H1 (cell line): ENCODE results near the gene HSD17B10.

ENCODE experiments used
- HDAC2 ChIP-seq, 2 experiments: fragments of 300-600 bp in 1 of 2; sonication (generic) in 1 of 2; IDR thresholded peaks; 2 replicates each; pipeline ENCODE4 v1.6.1; 2011 to 2012; ENCODE audit warnings: low read depth in 2 of 2, low read length in 2 of 2, mild to moderate bottlenecking in 2 of 2, moderate library complexity in 2 of 2, borderline replicate concordance in 1 of 2, inconsistent platforms in 1 of 2
- POLR2A ChIP-seq, 2 experiments: IDR thresholded peaks; 1 replicate in 1 of 2; 2 replicates in 1 of 2; pipeline ENCODE4 v1.6.1; 2011; ENCODE audit warnings: low read depth in 2 of 2, low read length in 2 of 2, mild to moderate bottlenecking in 2 of 2; ENCODE audit errors: control extremely low read depth in 1 of 2
- YY1 ChIP-seq: IDR thresholded peaks from 2 replicates; pipeline ENCODE4 v1.6.1; 2011; ENCODE audit warnings: low read depth, mild to moderate bottlenecking, low read length

DNA sequence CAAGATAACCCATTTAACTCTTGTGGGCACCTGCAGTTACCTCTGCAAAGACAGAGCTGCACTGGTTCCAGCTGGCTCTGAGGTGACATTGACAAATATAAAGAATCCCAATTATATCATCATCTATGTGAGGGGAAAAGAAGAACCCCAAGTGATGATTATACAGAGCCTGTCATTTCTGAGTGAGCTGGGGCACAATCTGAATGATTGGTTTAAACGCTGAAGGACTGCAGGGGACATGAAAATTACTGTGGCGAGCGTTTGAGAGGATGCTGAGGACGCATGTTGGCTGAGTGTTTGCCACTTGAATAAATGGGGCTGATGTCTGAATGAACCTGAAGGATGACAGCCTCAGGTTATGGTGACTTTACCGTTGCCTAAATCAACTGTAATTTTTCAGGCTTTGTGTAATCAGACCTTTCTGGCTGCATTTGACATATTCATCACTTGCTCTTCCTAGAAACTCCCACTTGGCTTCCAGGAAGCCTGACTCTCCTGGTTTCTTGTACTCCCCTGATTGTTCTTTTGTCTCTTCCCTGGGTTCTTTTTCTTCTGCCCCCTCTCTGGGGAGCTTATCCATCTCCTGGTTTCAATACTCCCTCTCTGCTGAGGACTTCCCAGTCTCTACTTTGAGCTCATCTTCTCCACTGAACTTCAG, 4.1 kb upstream of the HSD17B10 start:
- TF ChIP-seq HDAC2 (IDR thresholded peaks at IDR 0.05; ENCODE audit: borderline replicate concordance in 1 of 2, low read depth in 2 of 2, low read length in 2 of 2) (no peak), YY1 (no peak), POLR2A (IDR thresholded peaks at IDR 0.05; ENCODE audit: control extremely low read depth in 1 of 2, low read depth in 2 of 2, low read length in 2 of 2) (no peak)
